Measurements from ENCODE around the gene TAS1R2. TPM values are rescaled to one million over a fixed set of nuclear protein-coding genes. Genes with fewer than 3 reads are reported as not detected.

The TAS1R2 gene
- total RNA-seq, 1 donor from 2014 or later, result not detected

- DNase-seq, result no peak
Observed at GRCh38 chr1:18819986-18820790, 39.3 kb downstream of the TAS1R2 start.

- DNase-seq, result no peak
Observed at GRCh38 chr1:18819203-18819602, 40.3 kb downstream of the TAS1R2 start.

GRCh38 chr1:18817795-18818435, 41.5 kb downstream of the TAS1R2 start:
- no peak for DNase-seq

GRCh38 chr1:18817316-18817715, 42.1 kb downstream of the TAS1R2 start:
- DNase-seq, result no peak

- no peak for DNase-seq
Observed at GRCh38 chr1:18816808-18817207, 42.7 kb downstream of the TAS1R2 start.

- no peak for DNase-seq
Observed at GRCh38 chr1:18814874-18815531, 44.5 kb downstream of the TAS1R2 start.

- no peak for DNase-seq
Observed at GRCh38 chr1:18814425-18814824, 45.0 kb downstream of the TAS1R2 start.

GRCh38 chr1:18812453-18812939, 47.0 kb downstream of the TAS1R2 start:
- no peak for DNase-seq

GRCh38 chr1:18811733-18812452, 47.6 kb downstream of the TAS1R2 start:
- no peak for DNase-seq

- no peak for DNase-seq
Observed at GRCh38 chr1:18809953-18810899, 49.2 kb downstream of the TAS1R2 start.

GRCh38 chr1:18808550-18808949, 50.9 kb downstream of the TAS1R2 start:
- no peak for DNase-seq

- no peak for DNase-seq
Observed at GRCh38 chr1:18807334-18808063, 52.0 kb downstream of the TAS1R2 start.

GRCh38 chr1:18805925-18806849, 53.3 kb downstream of the TAS1R2 start:
- DNase-seq, result no peak

GRCh38 chr1:18805150-18805879, 54.1 kb downstream of the TAS1R2 start:
- DNase-seq, result no peak

GRCh38 chr1:18803851-18804250, 55.6 kb downstream of the TAS1R2 start:
- no peak for DNase-seq

GRCh38 chr1:18803151-18803791, 56.2 kb downstream of the TAS1R2 start:
- no peak for DNase-seq

GRCh38 chr1:18802231-18802630, 57.2 kb downstream of the TAS1R2 start:
- DNase-seq, result no peak

- no peak for DNase-seq
Observed at GRCh38 chr1:18800258-18800657, 59.2 kb downstream of the TAS1R2 start.

Measured in occipital lobe (tissue), 2 donors.